GM18505 (cell line): ENCODE data around the gene CTIF.
"Not testable (repeated sequence)": the region's sequence is repeated elsewhere in the genome, so short reads cannot be mapped to it uniquely, and the experiment has no call there.

Experiments
- ATAC-seq: cut with Tn5 transposase; IDR thresholded peaks from one replicate; pipeline ENCODE4 v1.9.1; 2021; ENCODE audit not compliant: unreplicated experiment
- POLR2A ChIP-seq: IDR thresholded peaks from 4 replicates; pipeline ENCODE4 v1.6.1; 2011; ENCODE audit warnings: borderline replicate concordance; ENCODE audit not compliant: insufficient read depth, insufficient read length; ENCODE audit errors: extremely low read depth

Gene CTIF

DNA sequence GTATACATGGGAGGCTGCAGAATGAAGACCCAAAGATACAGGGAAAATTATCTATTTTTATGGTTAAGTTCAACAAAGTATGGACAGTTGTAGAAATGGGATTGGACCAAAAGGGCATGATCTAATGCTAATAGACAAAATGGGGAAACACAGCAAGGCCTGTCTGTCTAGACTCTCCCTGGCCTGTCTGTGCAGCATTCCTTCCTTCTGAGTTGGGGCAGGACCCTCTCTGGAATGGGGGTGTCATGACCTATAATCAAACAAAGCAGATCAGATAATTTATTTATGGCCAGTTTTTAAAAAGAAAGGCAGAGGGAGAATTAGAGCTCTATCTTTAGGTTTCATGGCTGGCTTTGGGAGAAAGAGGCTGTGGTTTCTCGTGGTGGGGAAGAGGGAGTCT, 104.4 kb downstream of the CTIF start:
- no peak for ATAC-seq
- TF ChIP-seq POLR2A: no peak

DNA sequence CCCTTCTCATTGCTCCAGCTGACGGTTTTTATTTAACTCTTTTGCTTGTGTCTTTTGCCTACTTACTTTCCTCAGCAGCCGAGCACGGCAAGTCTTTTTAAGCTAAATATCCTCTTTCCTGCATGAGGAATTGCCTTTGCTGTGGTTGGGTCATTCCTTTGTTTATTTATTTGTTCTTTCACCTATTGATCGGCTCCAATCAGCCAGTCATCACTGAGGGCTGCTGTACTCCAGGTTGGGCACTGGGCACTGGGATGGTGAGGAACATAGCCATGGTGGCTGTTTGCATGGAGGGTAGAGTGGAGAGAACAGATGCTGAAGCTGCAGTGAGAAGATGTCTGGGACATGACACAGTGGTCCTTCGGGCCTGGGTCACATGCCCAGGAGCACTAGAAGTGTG, 105.2 kb downstream of the CTIF start:
- TF ChIP-seq POLR2A: no peak
- ATAC-seq: no peak

- no peak for ATAC-seq
- TF ChIP-seq POLR2A: no peak
Measured at GRCh38 chr18:48645427-48646002, 106.7 kb downstream of the CTIF start.

DNA sequence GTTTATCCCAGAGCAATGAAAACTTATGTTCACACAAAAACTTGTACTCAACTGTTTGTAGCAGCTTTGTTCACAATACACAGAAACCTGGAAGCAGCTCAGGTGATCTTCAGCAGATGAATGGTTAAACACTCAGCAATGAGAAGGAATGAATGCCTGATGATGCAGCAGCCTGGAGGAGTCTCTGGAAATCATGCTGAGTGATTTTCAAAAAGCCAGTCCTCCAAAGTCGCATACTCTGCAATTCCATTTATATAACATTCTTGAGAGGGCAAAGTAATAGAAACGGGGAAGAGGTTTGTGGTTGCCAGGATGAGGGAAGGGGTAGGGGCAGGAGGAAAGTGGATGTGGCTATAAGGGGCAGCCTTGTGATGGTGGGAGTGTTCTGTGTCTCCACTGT, 108.1 kb downstream of the CTIF start:
- no peak for TF ChIP-seq POLR2A
- ATAC-seq: no peak

DNA sequence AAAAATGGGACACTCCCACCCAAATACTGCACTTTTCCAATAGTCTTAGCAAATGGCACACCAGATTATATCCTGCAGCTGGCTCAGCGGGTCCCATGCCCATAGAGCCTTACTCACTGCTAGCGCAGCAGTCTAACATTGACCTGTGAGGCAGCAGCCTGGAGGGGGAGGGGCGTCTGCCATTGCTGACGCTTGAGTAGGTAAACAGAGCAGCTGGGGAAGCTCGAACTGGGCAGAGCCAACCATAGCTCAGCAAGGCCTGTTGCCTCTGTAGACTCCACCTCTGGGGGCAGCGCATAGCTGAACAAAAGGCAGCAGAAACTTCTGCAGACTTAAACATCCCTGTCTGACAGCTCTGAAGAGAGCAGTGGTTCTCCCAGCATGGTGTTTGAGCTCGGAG, 110.4 kb downstream of the CTIF start:
- TF ChIP-seq POLR2A: no peak
- ATAC-seq: no peak

DNA sequence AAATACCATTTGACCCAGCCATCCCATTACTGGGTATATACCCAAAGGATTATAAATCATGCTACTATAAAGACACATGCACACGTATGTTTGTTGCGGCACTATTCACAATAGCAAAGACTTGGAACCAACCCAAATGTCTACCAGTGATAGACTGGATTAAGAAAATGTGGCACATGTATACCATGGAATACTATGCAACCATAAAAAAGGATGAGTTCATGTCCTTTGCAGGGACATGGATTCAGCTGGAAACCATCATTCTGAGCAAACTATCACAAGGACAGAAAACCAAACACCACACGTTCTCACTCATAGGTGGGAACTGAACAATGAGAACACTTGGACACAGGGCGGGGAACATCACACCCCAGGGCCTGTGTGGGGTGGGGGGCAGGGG, 115.8 kb downstream of the CTIF start:
- not testable (repeated sequence) for ATAC-seq

DNA sequence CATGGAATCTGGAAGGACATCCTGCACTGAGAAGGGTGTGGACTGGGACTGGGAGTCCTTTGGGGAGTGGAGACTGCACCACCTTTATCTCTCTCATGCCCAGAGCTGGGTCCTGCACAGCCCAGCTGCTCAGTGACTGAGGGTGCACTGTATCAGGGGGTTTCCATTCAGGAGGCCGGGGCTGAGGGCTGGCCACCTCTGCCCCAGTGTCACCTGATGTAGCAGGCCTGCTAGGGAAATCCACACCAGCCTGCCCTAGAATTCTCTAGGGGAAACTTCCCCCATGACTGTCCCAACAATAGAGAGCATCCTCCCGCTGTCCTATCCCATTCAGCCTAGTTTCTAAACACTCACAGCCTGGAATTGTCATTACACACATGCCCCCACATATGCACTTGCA, 116.7 kb downstream of the CTIF start:
- ATAC-seq: no peak
- no peak for TF ChIP-seq POLR2A

GRCh38 chr18:48656176-48656575, 117.3 kb downstream of the CTIF start:
- no peak for ATAC-seq
- no peak for TF ChIP-seq POLR2A

DNA sequence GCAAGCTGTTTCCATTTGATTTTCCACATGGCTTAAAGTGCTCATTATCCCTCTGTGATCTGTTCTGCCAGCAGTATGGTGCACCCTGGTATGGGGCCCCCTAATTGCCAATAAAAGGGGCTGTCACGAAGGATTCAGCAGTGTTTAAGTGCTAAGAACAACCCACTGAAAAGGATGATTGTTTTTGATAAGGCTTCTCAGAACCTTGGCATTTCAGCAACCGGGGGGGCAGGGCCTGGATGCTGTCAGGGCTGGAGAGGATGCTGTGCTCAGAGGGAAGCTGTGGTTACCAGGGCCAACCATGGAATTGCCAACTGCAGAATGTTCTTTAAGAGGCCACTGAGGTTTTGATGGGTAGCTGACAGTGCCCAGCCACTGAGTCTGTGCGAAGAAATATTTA, 117.8 kb downstream of the CTIF start:
- TF ChIP-seq POLR2A: no peak

DNA sequence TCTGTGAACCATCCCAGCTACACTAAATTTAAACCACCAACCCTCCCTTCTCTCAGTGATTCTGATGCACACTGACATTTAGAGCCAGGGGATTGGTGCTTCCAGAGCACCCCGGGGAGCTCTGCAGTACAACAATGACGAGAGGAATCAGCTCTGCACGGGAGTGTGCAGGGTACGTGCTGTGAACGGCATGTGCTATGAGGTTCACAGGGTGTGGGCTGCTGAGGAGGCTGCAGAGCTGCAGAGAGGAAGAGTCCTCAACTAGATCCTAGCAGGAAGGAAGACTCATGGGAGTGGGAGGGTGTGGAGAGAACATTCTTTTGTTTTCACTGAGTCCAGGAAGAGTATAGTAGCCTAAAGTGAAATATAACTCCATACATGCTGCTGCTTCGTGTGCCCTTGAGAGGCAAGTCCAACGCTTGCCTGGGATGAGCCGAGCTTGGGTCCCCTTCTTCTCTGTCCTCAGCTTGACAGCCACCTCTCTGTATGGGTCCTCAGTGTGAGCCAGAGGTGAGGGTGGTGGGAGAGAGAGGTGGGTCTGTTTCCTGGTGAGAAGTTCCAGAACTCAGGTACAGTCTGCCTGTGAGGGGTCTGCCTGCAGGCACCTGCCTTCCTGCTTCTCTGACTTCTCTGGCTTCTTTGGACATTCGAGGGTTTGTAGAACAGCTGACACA, 118.8 kb downstream of the CTIF start:
- no peak for ATAC-seq
- TF ChIP-seq POLR2A: no peak

More for the DNA sequence above, 117.8 kb downstream of the CTIF start:
- no peak for ATAC-seq

DNA sequence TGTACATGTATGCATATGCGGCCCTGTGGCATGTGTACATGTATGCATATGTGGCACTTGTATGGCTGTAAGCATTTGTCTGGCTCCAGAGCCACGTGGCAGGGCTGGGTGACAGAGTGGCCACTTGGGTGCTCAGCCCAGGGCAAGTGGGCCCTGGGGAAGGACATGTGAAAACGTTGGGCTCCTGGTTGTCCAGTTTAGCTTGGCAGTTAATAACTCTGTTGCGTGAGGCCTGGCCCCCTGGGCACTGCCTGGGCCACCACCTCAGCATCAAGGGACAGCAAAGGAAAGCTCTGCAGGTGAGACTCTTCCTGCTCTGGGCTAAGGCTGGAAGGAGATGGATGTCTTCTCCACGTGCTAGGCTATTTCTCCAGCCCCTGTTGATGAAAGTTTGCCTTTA, 119.9 kb downstream of the CTIF start:
- ATAC-seq: no peak

DNA sequence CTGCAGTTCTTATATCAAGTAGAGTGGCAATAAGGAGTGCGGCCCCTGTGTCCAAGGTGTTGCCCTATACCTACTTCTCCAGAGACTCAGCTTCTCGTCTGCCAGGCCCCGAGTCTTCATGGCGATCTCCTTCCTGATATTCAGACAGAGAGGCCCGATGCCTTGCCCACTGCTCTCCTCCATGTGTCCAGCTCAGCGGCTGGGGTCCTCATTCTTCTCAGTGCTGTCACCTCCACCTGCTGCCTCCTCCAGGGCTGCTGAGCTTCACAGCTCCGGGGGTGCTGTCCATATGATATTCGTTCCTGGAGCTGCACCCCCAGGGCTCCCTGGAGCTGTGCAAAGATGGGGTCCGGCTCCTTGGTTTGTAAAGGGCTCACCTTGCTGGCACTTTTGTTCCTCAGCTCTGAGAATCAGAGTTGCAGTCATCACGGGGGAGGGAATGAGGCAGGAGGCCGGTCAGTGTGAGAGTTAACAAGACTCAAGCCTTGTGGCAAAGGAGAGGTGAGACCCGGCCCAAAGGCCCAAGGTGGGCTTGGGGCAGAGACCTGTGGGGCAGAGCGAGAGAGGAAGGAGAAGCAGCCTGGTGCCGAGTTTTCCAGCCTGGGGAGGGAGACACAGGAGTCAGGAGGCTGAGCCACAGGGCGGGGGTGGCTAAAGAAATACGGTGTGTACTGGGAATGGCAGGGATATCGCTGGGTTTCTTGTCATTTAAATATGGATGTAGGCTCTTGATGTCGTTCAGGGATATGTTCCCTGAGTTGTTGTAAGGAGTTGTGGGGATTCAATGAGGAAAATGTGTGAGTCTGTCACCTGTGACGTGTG, 120.6 kb downstream of the CTIF start:
- no peak for ATAC-seq
- no peak for TF ChIP-seq POLR2A

More for the DNA sequence above, 119.9 kb downstream of the CTIF start:
- TF ChIP-seq POLR2A: no peak

- no peak for ATAC-seq
- no peak for TF ChIP-seq POLR2A
Measured at GRCh38 chr18:48660346-48661228, 121.8 kb downstream of the CTIF start.
